Frontal cortex (tissue), 4 donors: ENCODE results near the gene RNF186. TPM values are rescaled to one million over a fixed set of nuclear protein-coding genes. Genes with fewer than 3 reads are reported as not detected.
"Not testable (repeated sequence)": the region's sequence is repeated elsewhere in the genome, so short reads cannot be mapped to it uniquely, and the experiment has no call there.

Experiments used
- DNase-seq, 2 donors: peaks; one replicate each; pipeline ENCODE4 v3.0.0; 2012; ENCODE audit warnings: low spot score in 2 of 2
- FAIRE-seq: peaks from 2 replicates; lab custom pipeline; 2012; peaks lifted over from hg19 to GRCh38; lab: Jason Lieb, UNC
- total RNA-seq: library from RNA; depleted of rRNA; stranded (reverse); fragments of >200 nt; gene quantifications from one replicate; pipeline ENCODE4 v1.2.3, GENCODE V29; 2014
- donor health status: control.
- donor health status: control.
- donor health status: control.

The RNF186 gene
- total RNA-seq, 1 donor from 2014 or later: not detected

GRCh38 chr1:19799230-19800075, 15.6 kb downstream of the RNF186 start, which contains the start of gene TMCO4:
Gene TMCO4 (minus strand): TSS chr1:19799916. CDS start chr1:19780758, 19,158 bp downstream.
- no peak for FAIRE-seq
- peak; percentile 33 to 58 for DNase-seq

GRCh38 chr1:19798486-19799229, 16.4 kb downstream of the RNF186 start:
- DNase-seq (no peak), FAIRE-seq (no peak)

GRCh38 chr1:19797827-19798226, 17.3 kb downstream of the RNF186 start:
- FAIRE-seq (no peak), DNase-seq (no peak)

GRCh38 chr1:19794583-19794982, 20.5 kb downstream of the RNF186 start:
- no peak for DNase-seq
- no peak for FAIRE-seq

GRCh38 chr1:19793360-19794046, 21.6 kb downstream of the RNF186 start:
- DNase-seq (no peak), FAIRE-seq (no peak)

GRCh38 chr1:19792237-19793002, 22.7 kb downstream of the RNF186 start:
- DNase-seq (no peak), FAIRE-seq (no peak)

- DNase-seq, FAIRE-seq: not testable (repeated sequence)
Measured at GRCh38 chr1:19790061-19790975, 24.8 kb downstream of the RNF186 start.

- FAIRE-seq (no peak), DNase-seq (no peak)
Measured at GRCh38 chr1:19786988-19787423, 28.1 kb downstream of the RNF186 start.

- FAIRE-seq (no peak), DNase-seq (no peak)
Measured at GRCh38 chr1:19785660-19786059, 29.4 kb downstream of the RNF186 start.

GRCh38 chr1:19780267-19780877, 34.7 kb downstream of the RNF186 start:
- FAIRE-seq: no peak
- no peak for DNase-seq

GRCh38 chr1:19776933-19777332, 38.1 kb downstream of the RNF186 start:
- no peak for FAIRE-seq
- no peak for DNase-seq

- DNase-seq: no peak
- no peak for FAIRE-seq
Measured at GRCh38 chr1:19776287-19776686, 38.8 kb downstream of the RNF186 start.

GRCh38 chr1:19775831-19776230, 39.3 kb downstream of the RNF186 start:
- FAIRE-seq: no peak

GRCh38 chr1:19775317-19775716, 39.8 kb downstream of the RNF186 start:
- DNase-seq (no peak), FAIRE-seq (no peak)

More at GRCh38 chr1:19775831-19776230, 39.3 kb downstream of the RNF186 start:
- no peak for DNase-seq

GRCh38 chr1:19774180-19774785, 40.8 kb downstream of the RNF186 start:
- FAIRE-seq: no peak

GRCh38 chr1:19773485-19773884, 41.6 kb downstream of the RNF186 start:
- FAIRE-seq (no peak), DNase-seq (no peak)

More at GRCh38 chr1:19774180-19774785, 40.8 kb downstream of the RNF186 start:
- no peak for DNase-seq

- FAIRE-seq (no peak), DNase-seq (no peak)
Measured at GRCh38 chr1:19772053-19772452, 43.0 kb downstream of the RNF186 start.

GRCh38 chr1:19771350-19771749, 43.7 kb downstream of the RNF186 start:
- DNase-seq (no peak), FAIRE-seq (no peak)
